Pancreas (tissue), 10 donors: Measurements from ENCODE around the gene PRR11. TPM values are rescaled to one million over a fixed set of nuclear protein-coding genes. Genes with fewer than 3 reads are reported as not detected.

Experiments
- ATAC-seq, 4 donors: fragments of 200-7000 bp; cut with Tn5 transposase; one replicate each; pipeline versions ENCODE4 v1.8.0 to v1.9.1; 2020; ENCODE audit warnings: mild to moderate bottlenecking in 4 of 4, moderate library complexity in 4 of 4
- DNase-seq, 6 donors: peaks; one replicate each; pipeline ENCODE4 v3.0.0-alpha.2; 2020
- FAIRE-seq: peaks from 2 replicates; lab custom pipeline; 2012; peaks lifted over from hg19 to GRCh38; lab: Jason Lieb, UNC
- H3K27ac ChIP-seq, 4 donors: fragments of 200-600 bp; sonication (generic); 1 replicate in 3 of 4; 2 replicates in 1 of 4; pipeline versions ENCODE4 v1.5.0 to v1.8.0; 2020
- H3K27me3 ChIP-seq, 4 donors: fragments of 200-600 bp; one replicate each; pipeline ENCODE4 v1.8.0; 2021
- H3K36me3 ChIP-seq, 3 donors: fragments of 200-600 bp; sonication (generic) in 1 of 3; one replicate each; pipeline versions ENCODE4 v1.5.0 to v1.8.0; 2020 to 2021
- H3K4me1 ChIP-seq, 3 donors: fragments of 200-600 bp; one replicate each; pipeline ENCODE4 v1.8.0; 2021
- H3K4me3 ChIP-seq, 4 donors: fragments of 200-600 bp; sonication (generic) in 2 of 4; one replicate each; pipeline versions ENCODE4 v1.5.0 to v1.8.0; 2020 to 2021
- H3K9me3 ChIP-seq, 4 donors: fragments of 200-600 bp; one replicate each; pipeline ENCODE4 v1.8.0; 2021
- WGBS, 2 donors: extraction: QIAGEN DNeasy Blood & Tissue Kit; methylation state at CpG; one replicate each; pipeline ENCODE4 v1.1.7; 2013; 5-methylcytosine and 5-hydroxymethylcytosine counted together
- intact Hi-C, 3 donors: fragments of 100-400 bp; cut with DNase I; formaldehyde crosslinking; loops; one replicate each; pipeline versions ENCODE4 v1.11.1 to v1.14.2; 2022
- polyA plus RNA-seq, 2 donors: library from polyadenylated mRNA; stranded (reverse); fragments of 200-250 nt; gene quantifications; one replicate each; pipeline ENCODE4 v1.2.3, GENCODE V29; 2013
- total RNA-seq, 6 donors: library from RNA; stranded (reverse); fragmentation: NEBNext Ultra II Directional in 4 of 6; extraction: Animal tissue kit (Norgen Biotek cat#: 25700) in 4 of 6; gene quantifications; one replicate each; pipeline versions ENCODE4 v1.2.1 to v1.2.4, GENCODE V29; 2021 to 2023
- TF ChIP-seq, protein P1 (sequence below), 4 donors: fragments of 200-600 bp; sonication (generic) in 3 of 4; IDR thresholded peaks; one replicate each; pipeline versions ENCODE4 v1.5.0 to v1.8.0; 2021; ENCODE audit warnings: antibody characterized with exemption in 4 of 4
- donor health status: healthy with polysubstance abuse.
- donor health status: DM: no; HTN: no; CAD: no; lungs with moderate emphysema.
- donor health status: DM: no; HTN: no; CAD: no.
- donor health status: control.
- donor health status: control.
- donor health status: Bipolar disorder and iron deficiency.
- donor health status: DM: yes; HTN: yes; CAD: no.
- donor health status: DM: no; HTN: no; CAD: no.
- donor health status: DM: no; HTN: no; CAD: no.
- donor health status: DM: yes; HTN: yes; CAD: no.

The PRR11 gene
- total and polyA plus RNA-seq, 8 donors, result 0.08 to 1.5 (median 0.53) TPM

DNA sequence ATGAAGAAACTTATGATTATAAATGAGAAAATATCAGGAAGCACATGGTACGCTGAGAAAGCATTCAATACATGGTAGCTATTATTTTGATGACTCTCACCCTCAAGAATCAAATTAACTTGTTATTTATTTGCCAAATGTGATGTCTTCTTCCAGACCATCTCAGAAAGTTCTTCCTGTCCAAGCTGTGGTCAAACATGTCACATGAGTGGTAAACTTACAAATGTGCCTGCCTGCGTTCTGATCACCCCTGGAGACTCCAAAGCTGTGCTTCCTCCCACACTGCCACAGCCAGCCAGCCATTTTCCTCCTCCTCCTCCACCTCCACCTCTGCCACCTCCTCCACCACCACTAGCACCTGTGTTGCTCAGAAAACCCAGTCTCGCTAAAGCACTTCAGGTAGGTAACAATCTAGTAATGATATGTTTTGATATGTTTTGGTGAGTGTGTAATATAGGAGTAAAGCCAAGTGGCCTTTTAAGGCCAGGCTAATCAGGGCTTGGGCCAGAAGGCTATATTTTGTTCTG lies 37.9 kb downstream of the PRR11 start:
- TF ChIP-seq, protein P1, sequence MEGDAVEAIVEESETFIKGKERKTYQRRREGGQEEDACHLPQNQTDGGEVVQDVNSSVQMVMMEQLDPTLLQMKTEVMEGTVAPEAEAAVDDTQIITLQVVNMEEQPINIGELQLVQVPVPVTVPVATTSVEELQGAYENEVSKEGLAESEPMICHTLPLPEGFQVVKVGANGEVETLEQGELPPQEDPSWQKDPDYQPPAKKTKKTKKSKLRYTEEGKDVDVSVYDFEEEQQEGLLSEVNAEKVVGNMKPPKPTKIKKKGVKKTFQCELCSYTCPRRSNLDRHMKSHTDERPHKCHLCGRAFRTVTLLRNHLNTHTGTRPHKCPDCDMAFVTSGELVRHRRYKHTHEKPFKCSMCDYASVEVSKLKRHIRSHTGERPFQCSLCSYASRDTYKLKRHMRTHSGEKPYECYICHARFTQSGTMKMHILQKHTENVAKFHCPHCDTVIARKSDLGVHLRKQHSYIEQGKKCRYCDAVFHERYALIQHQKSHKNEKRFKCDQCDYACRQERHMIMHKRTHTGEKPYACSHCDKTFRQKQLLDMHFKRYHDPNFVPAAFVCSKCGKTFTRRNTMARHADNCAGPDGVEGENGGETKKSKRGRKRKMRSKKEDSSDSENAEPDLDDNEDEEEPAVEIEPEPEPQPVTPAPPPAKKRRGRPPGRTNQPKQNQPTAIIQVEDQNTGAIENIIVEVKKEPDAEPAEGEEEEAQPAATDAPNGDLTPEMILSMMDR (IDR thresholded peaks at IDR 0.05), result no peak
- no peak overlapping the region for H3K4me3 ChIP-seq
- no peaks in the 10 kb centered on the region for H3K9me3 ChIP-seq
- H3K27ac ChIP-seq, result no peak overlapping the region
- intact Hi-C loops, result no loop called here
- FAIRE-seq, result no peak
- no peaks in the 10 kb centered on the region for H3K36me3 ChIP-seq
- no peaks in the 10 kb centered on the region for H3K27me3 ChIP-seq
- ATAC-seq, result no peak
- H3K4me1 ChIP-seq, result no peaks in the 10 kb centered on the region
- WGBS, 2 donors, result 89 to 90% methylated on average over 3 of the region's 3 CpGs
- DNase-seq, result no peak

DNA sequence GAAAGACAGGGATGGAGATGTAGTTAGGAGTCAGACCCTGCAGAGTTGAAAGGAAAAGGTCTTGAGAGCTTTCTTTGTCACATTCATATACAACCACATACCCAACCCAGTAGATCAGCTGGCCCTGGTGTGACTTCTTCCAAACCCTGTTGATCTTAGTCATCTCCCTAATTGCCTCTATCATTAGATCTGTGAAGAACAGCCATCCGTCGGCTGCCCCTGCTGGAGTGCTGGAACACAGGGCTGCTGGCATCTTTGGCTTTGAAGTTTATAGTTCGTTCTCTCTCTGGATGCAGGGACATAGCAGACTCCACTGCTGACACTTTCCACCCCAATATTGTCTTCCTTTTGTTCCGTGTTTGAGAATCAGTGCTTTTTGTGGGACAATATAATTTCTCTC lies 43.9 kb downstream of the PRR11 start:
- TF ChIP-seq, protein P1 (IDR thresholded peaks at IDR 0.05), result no peak
- intact Hi-C loops, result no loop called here

DNA sequence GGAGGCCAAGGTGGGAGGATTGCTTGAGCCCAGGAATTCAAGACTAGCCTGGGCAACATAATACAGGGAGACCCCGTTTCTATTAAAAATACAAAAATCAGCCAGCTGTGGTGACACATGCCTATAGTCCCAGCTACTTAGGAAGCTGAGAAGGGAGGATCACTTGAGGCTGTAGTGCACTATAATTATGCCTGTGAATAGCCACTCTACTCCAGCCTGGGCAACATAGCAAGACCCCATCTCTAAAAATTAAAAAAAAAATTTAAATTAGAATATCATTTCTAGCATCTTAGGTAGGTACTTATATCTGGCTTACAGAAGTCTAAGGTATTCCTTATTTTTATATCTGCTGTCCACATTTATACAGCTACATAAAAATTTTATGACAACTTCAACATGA lies 46.8 kb downstream of the PRR11 start:
- H3K9me3 ChIP-seq, result no peaks in the 10 kb centered on the region
- 84 to 91% methylated on average over 1 of the region's 1 CpG for WGBS, 2 donors
- TF ChIP-seq, protein P1 (IDR thresholded peaks at IDR 0.05), result no peak
- ATAC-seq (no peak), FAIRE-seq (no peak), DNase-seq (no peak)
- no peaks in the 10 kb centered on the region for H3K36me3 ChIP-seq
- H3K4me3 ChIP-seq, result no peak overlapping the region
- no peaks in the 10 kb centered on the region for H3K27me3 ChIP-seq
- intact Hi-C loops, result no loop called here
- no peak overlapping the region for H3K27ac ChIP-seq
- H3K4me1 ChIP-seq, result no peaks in the 10 kb centered on the region

More for the DNA sequence above, 43.9 kb downstream of the PRR11 start:
- FAIRE-seq, result no peak
- no peaks in the 10 kb centered on the region for H3K4me1 ChIP-seq
- H3K27me3 ChIP-seq, result no peaks in the 10 kb centered on the region
- H3K36me3 ChIP-seq, result no peaks in the 10 kb centered on the region
- no peaks in the 10 kb centered on the region for H3K9me3 ChIP-seq
- ATAC-seq, result no peak
- H3K4me3 ChIP-seq, result no peak overlapping the region
- H3K27ac ChIP-seq, result no peak overlapping the region
- no peak for DNase-seq
- 84 to 99% methylated on average over 4 of the region's 4 CpGs for WGBS, 2 donors

DNA sequence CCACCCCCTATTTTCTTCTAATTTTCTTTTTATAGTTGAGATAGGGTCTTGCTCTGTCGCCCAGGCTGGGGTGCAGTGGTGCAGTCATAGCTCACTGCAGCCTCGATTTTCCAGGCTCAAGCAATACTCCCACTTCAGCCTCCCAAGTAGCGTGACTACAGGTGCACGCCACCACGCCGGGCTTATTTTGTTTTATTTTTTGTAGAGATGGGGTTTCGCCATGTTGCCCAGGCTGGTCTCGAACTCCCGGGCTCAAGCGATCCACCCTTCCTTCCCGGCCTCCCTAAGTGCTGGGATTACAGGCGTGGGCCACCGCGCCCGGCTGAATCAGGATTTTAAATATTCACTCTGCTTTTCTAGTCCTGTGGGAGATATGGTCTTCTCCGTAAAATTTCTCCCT lies 63.8 kb downstream of the PRR11 start:
- TF ChIP-seq, protein P1 (IDR thresholded peaks at IDR 0.05), result no peak
- intact Hi-C loops, result no loop called here
- ATAC-seq (no peak), FAIRE-seq (no peak), DNase-seq (no peak)
- no peak overlapping the region for H3K4me3 ChIP-seq
- no peak overlapping the region for H3K27ac ChIP-seq
- 90 to 94% methylated on average over 16 of the region's 16 CpGs for whole genome bisulfite sequencing, 2 donors
- H3K36me3 ChIP-seq, result no peaks in the 10 kb centered on the region
- no peaks in the 10 kb centered on the region for H3K27me3 ChIP-seq
- H3K4me1 ChIP-seq, result no peaks in the 10 kb centered on the region
- H3K9me3 ChIP-seq, result no peaks in the 10 kb centered on the region

DNA sequence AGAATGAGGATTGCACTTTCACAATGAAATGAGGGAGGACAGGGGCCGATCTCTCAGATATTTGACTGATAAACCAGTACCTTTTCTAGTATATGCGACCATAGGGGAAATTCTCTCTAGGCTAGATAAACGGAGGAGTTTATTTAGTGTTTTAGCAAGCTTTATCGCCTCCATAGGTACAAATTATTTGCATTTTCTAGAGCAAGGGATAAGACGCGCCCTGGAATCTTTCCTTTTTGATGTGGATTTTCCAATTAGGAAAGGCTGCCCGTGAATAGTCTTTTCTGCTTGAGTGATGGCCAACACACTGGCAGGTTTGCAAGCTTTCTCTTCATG lies 64.4 kb downstream of the PRR11 start:
- intact Hi-C loops, result no loop called here
- H3K9me3 ChIP-seq, result no peaks in the 10 kb centered on the region
- H3K36me3 ChIP-seq, result no peaks in the 10 kb centered on the region
- ATAC-seq, result peak in 1 of 4 donors; percentile 4
- H3K4me3 ChIP-seq, result peak overlapping the region; percentile 53 to 68 (median 59)
- H3K4me1 ChIP-seq, result no peaks in the 10 kb centered on the region
- no peaks in the 10 kb centered on the region for H3K27me3 ChIP-seq
- 12 to 13% methylated on average over 7 of the region's 7 CpGs for WGBS, 2 donors
- TF ChIP-seq, protein P1 (IDR thresholded peaks at IDR 0.05), result no peak
- H3K27ac ChIP-seq, result peak overlapping the region in 1 of 4 donors; percentile 50
- FAIRE-seq, result no peak
- no peak for DNase-seq
